ENCODE data around the gene RBM47.
"Not testable (repeated sequence)": the region's sequence is repeated elsewhere in the genome, so short reads cannot be mapped to it uniquely, and the experiment has no call there.

The RBM47 gene

GRCh38 chr4:40446839-40447238 is 182.8 kb downstream of the RBM47 start:
- no peak for DNase-seq (ENCODE audit: low read depth in 2 of 2)

- not testable (repeated sequence) for DNase-seq (ENCODE audit: low read depth in 2 of 2)
Observed at GRCh38 chr4:40446261-40446750, 183.4 kb downstream of the RBM47 start.

- DNase-seq (ENCODE audit: low read depth in 2 of 2), result no peak
Observed at GRCh38 chr4:40445671-40446070, 184.0 kb downstream of the RBM47 start.

GRCh38 chr4:40441430-40441829 is 188.2 kb downstream of the RBM47 start:
- DNase-seq (ENCODE audit: low read depth in 2 of 2), result no peak

- no peak for DNase-seq (ENCODE audit: low read depth in 2 of 2)
Observed at GRCh38 chr4:40439519-40439918, 190.1 kb downstream of the RBM47 start.

GRCh38 chr4:40438384-40439026 is 191.2 kb downstream of the RBM47 start:
- DNase-seq (ENCODE audit: low read depth in 2 of 2), result no peak

- DNase-seq (ENCODE audit: low read depth in 2 of 2), result no peak
Observed at GRCh38 chr4:40437741-40438383, 191.8 kb downstream of the RBM47 start.

- DNase-seq (ENCODE audit: low read depth in 2 of 2), result not testable (repeated sequence)
Observed at GRCh38 chr4:40435306-40435705, 194.4 kb downstream of the RBM47 start.

- DNase-seq (ENCODE audit: low read depth in 2 of 2), result no peak
Observed at GRCh38 chr4:40434126-40434687, 195.5 kb downstream of the RBM47 start.

- DNase-seq (ENCODE audit: low read depth in 2 of 2), result no peak
Observed at GRCh38 chr4:40432504-40432903, 197.2 kb downstream of the RBM47 start.

- DNase-seq (ENCODE audit: low read depth in 2 of 2), result not testable (repeated sequence)
Observed at GRCh38 chr4:40427871-40428270, 201.8 kb downstream of the RBM47 start.

GRCh38 chr4:40427128-40427527 is 202.5 kb downstream of the RBM47 start:
- DNase-seq (ENCODE audit: low read depth in 2 of 2), result no peak

GRCh38 chr4:40425799-40426574 is 203.7 kb downstream of the RBM47 start:
- DNase-seq (ENCODE audit: low read depth in 2 of 2), result no peak

GRCh38 chr4:40423735-40424134 is 205.9 kb downstream of the RBM47 start:
- DNase-seq (ENCODE audit: low read depth in 2 of 2), result no peak

GRCh38 chr4:40421839-40422708 is 207.6 kb downstream of the RBM47 start:
- no peak for DNase-seq (ENCODE audit: low read depth in 2 of 2)

GRCh38 chr4:40419231-40419912 is 210.3 kb downstream of the RBM47 start:
- DNase-seq (ENCODE audit: low read depth in 2 of 2), result no peak

GRCh38 chr4:40418430-40419230 is 211.0 kb downstream of the RBM47 start:
- DNase-seq (ENCODE audit: low read depth in 2 of 2), result no peak

- DNase-seq (ENCODE audit: low read depth in 2 of 2), result no peak
Observed at GRCh38 chr4:40417941-40418340, 211.7 kb downstream of the RBM47 start.

GRCh38 chr4:40414673-40415072 is 215.0 kb downstream of the RBM47 start:
- no peak for DNase-seq (ENCODE audit: low read depth in 2 of 2)
